Measurements from ENCODE around the gene TMEM69. TPM values are rescaled to one million over a fixed set of nuclear protein-coding genes. Genes with fewer than 3 reads are reported as not detected.

Gene TMEM69
- total and polyA plus RNA-seq, 10 of the 15 experiments (the other 5 are each of a cell fraction or from before 2014, with no cell fraction given): 44.6 to 162 (median 88.8) TPM

DNA sequence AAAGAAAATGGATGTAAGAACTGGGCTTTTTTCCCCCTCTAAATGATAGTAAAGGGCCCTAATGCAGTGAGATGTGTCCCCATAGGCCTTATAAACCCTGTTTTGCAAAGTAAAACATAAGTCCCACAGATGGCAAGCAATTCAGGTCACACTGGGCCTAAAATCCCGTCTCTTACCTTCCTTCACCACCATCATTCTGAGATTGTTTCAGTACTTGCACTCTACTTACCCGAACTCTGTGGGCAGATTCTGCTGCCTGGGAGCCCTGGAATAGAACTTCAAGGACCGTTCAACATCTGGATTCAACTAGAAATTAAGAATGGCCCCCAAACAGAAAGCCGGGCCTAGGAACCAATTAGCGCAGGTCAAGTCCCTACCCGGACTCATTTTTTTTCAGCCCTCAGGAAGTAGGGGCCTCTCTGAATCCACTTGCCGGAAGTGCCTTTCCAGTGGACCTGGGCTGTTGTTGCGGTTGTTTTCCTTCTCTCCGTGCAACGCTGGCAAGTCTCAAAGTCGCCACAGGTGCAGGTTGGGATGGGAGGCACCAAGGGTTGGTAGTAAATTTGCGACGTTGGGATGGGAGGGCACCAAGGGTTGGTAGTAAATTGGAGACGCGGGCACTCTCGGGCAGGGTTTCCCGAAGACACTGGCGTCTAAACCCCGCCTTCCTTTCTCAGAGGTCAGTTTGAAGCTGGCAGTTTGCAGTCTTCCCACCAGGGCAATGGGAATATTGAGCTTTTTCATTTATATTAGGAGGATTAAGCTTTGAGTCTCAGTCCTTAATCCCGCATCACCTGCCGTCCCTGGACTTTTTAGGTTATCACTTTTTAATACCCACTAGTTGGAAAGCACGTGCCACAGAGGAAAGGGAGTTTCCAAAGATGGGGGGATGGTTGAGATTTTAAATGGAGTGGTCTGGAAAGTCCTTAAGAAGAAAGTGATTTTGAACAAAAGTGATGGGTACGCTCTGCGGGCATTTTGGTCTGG is at the start of gene TMEM69 (continued):
- TF ChIP-seq, protein P1, sequence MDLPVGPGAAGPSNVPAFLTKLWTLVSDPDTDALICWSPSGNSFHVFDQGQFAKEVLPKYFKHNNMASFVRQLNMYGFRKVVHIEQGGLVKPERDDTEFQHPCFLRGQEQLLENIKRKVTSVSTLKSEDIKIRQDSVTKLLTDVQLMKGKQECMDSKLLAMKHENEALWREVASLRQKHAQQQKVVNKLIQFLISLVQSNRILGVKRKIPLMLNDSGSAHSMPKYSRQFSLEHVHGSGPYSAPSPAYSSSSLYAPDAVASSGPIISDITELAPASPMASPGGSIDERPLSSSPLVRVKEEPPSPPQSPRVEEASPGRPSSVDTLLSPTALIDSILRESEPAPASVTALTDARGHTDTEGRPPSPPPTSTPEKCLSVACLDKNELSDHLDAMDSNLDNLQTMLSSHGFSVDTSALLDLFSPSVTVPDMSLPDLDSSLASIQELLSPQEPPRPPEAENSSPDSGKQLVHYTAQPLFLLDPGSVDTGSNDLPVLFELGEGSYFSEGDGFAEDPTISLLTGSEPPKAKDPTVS (IDR thresholded peaks at IDR 0.05; ENCODE audit: low read depth, low read length): no peak
- peak; percentile 51; the same call in 1 of the 2 replicates for TF ChIP-seq GATAD2B (conservative IDR thresholded peaks at IDR 0.05; ENCODE audit: low read depth)
- 0 out of 2 replicates have a peak, but pooled peaks have one; percentile 89 for TF ChIP-seq ASH2L (IDR thresholded peaks at IDR 0.05; ENCODE audit: borderline replicate concordance, low read depth)
- TF ChIP-seq IKZF2 (IDR thresholded peaks at IDR 0.05): peak; percentile 79 to 85
- TF ChIP-seq GABPA (IDR thresholded peaks at IDR 0.05; ENCODE audit: low read depth): peak; percentile 99
- TF ChIP-seq ZNF24 (IDR thresholded peaks at IDR 0.05): 0 out of 2 replicates have a peak, but pooled peaks have one; percentile 47
- TF ChIP-seq CBFB (IDR thresholded peaks at IDR 0.05; ENCODE audit: low read depth): peak; percentile 78
- TF ChIP-seq CHD4 (IDR thresholded peaks at IDR 0.05): no peak
- peak; percentile 57 for TF ChIP-seq NR2F1 (conservative IDR thresholded peaks at IDR 0.05)
- TF ChIP-seq RAD51 (IDR thresholded peaks at IDR 0.05): peak; percentile 51; the same call in 1 of the 2 replicates
- TF ChIP-seq ESRRA (IDR thresholded peaks at IDR 0.05; ENCODE audit: low read length): peak; percentile 91
- TF ChIP-seq STAT1 (conservative IDR thresholded peaks at IDR 0.05): 0 out of 2 replicates have a peak, but pooled peaks have one; percentile 31
- no peak for TF ChIP-seq CBX3 (IDR thresholded peaks at IDR 0.05; ENCODE audit: borderline replicate concordance, low read depth)
- TF ChIP-seq, protein P2, sequence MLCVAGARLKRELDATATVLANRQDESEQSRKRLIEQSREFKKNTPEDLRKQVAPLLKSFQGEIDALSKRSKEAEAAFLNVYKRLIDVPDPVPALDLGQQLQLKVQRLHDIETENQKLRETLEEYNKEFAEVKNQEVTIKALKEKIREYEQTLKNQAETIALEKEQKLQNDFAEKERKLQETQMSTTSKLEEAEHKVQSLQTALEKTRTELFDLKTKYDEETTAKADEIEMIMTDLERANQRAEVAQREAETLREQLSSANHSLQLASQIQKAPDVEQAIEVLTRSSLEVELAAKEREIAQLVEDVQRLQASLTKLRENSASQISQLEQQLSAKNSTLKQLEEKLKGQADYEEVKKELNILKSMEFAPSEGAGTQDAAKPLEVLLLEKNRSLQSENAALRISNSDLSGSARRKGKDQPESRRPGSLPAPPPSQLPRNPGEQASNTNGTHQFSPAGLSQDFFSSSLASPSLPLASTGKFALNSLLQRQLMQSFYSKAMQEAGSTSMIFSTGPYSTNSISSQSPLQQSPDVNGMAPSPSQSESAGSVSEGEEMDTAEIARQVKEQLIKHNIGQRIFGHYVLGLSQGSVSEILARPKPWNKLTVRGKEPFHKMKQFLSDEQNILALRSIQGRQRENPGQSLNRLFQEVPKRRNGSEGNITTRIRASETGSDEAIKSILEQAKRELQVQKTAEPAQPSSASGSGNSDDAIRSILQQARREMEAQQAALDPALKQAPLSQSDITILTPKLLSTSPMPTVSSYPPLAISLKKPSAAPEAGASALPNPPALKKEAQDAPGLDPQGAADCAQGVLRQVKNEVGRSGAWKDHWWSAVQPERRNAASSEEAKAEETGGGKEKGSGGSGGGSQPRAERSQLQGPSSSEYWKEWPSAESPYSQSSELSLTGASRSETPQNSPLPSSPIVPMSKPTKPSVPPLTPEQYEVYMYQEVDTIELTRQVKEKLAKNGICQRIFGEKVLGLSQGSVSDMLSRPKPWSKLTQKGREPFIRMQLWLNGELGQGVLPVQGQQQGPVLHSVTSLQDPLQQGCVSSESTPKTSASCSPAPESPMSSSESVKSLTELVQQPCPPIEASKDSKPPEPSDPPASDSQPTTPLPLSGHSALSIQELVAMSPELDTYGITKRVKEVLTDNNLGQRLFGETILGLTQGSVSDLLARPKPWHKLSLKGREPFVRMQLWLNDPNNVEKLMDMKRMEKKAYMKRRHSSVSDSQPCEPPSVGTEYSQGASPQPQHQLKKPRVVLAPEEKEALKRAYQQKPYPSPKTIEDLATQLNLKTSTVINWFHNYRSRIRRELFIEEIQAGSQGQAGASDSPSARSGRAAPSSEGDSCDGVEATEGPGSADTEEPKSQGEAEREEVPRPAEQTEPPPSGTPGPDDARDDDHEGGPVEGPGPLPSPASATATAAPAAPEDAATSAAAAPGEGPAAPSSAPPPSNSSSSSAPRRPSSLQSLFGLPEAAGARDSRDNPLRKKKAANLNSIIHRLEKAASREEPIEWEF (IDR thresholded peaks at IDR 0.05; ENCODE audit: insufficient replicate concordance, low read depth, low read length): no peak
- TF ChIP-seq SMC3 (IDR thresholded peaks at IDR 0.05; ENCODE audit: borderline replicate concordance, low read length): no peak
- TF ChIP-seq, protein P3, sequence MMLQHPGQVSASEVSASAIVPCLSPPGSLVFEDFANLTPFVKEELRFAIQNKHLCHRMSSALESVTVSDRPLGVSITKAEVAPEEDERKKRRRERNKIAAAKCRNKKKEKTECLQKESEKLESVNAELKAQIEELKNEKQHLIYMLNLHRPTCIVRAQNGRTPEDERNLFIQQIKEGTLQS (IDR thresholded peaks at IDR 0.05; ENCODE audit: borderline replicate concordance, extremely low read depth, low read depth, low read length): no peak
- TF ChIP-seq, protein P4, sequence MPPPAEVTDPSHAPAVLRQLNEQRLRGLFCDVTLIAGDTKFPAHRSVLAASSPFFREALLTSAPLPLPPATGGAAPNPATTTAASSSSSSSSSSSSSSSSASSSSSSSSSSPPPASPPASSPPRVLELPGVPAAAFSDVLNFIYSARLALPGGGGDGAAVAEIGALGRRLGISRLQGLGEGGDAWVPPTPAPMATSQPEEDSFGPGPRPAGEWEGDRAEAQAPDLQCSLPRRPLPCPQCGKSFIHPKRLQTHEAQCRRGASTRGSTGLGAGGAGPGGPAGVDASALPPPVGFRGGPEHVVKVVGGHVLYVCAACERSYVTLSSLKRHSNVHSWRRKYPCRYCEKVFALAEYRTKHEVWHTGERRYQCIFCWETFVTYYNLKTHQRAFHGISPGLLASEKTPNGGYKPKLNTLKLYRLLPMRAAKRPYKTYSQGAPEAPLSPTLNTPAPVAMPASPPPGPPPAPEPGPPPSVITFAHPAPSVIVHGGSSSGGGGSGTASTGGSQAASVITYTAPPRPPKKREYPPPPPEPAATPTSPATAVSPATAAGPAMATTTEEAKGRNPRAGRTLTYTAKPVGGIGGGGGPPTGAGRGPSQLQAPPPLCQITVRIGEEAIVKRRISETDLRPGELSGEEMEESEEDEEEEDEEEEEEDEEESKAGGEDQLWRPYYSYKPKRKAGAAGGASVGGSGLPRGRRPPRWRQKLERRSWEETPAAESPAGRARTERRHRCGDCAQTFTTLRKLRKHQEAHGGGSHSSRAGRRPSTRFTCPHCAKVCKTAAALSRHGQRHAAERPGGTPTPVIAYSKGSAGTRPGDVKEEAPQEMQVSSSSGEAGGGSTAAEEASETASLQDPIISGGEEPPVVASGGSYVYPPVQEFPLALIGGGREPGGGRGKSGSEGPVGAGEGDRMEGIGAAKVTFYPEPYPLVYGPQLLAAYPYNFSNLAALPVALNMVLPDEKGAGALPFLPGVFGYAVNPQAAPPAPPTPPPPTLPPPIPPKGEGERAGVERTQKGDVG (CRISPR knock-in tag; IDR thresholded peaks at IDR 0.05): 0 out of 2 replicates have a peak, but pooled peaks have one; percentile 42
- TF ChIP-seq MTA2 (IDR thresholded peaks at IDR 0.05; ENCODE audit: low read depth): no peak; the same call in 1 of the 2 replicates
- TF ChIP-seq KDM1A (IDR thresholded peaks at IDR 0.05; ENCODE audit: borderline replicate concordance): no peak
